Measurements from ENCODE around the gene UCP3. TPM values are rescaled to one million over a fixed set of nuclear protein-coding genes. Genes with fewer than 3 reads are reported as not detected.

Gene UCP3
- total and polyA plus RNA-seq, 2 of the 8 experiments (the other 6 are each of a cell fraction or from before 2014, with no cell fraction given) = 0.85 to 1.3 TPM

DNA sequence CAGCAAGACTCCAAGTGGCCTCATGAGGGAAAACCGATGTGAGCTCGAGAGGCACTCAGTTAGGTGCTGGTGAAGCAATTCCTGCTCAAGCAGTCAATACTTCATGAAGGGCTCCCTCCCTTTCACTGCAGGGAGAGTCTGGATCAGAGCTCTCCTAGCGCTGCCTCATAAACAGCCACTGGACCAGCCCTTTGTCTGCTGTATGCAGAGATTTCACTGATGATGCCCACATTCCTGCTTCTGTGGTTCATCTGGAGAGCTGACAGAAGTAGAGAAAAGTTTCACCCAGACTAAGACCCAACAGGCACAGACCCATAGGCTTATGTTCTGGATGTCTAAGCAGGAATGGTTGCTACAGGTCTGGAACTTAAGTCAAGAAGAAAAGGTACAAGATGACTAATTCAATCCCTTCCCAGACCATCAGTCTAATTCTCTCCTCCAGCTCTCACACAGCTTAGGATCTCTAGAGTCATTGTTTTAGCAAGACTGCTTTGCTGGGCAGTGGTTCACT, 30.3 kb downstream of the UCP3 start (continued):
- TF ChIP-seq, protein P1, sequence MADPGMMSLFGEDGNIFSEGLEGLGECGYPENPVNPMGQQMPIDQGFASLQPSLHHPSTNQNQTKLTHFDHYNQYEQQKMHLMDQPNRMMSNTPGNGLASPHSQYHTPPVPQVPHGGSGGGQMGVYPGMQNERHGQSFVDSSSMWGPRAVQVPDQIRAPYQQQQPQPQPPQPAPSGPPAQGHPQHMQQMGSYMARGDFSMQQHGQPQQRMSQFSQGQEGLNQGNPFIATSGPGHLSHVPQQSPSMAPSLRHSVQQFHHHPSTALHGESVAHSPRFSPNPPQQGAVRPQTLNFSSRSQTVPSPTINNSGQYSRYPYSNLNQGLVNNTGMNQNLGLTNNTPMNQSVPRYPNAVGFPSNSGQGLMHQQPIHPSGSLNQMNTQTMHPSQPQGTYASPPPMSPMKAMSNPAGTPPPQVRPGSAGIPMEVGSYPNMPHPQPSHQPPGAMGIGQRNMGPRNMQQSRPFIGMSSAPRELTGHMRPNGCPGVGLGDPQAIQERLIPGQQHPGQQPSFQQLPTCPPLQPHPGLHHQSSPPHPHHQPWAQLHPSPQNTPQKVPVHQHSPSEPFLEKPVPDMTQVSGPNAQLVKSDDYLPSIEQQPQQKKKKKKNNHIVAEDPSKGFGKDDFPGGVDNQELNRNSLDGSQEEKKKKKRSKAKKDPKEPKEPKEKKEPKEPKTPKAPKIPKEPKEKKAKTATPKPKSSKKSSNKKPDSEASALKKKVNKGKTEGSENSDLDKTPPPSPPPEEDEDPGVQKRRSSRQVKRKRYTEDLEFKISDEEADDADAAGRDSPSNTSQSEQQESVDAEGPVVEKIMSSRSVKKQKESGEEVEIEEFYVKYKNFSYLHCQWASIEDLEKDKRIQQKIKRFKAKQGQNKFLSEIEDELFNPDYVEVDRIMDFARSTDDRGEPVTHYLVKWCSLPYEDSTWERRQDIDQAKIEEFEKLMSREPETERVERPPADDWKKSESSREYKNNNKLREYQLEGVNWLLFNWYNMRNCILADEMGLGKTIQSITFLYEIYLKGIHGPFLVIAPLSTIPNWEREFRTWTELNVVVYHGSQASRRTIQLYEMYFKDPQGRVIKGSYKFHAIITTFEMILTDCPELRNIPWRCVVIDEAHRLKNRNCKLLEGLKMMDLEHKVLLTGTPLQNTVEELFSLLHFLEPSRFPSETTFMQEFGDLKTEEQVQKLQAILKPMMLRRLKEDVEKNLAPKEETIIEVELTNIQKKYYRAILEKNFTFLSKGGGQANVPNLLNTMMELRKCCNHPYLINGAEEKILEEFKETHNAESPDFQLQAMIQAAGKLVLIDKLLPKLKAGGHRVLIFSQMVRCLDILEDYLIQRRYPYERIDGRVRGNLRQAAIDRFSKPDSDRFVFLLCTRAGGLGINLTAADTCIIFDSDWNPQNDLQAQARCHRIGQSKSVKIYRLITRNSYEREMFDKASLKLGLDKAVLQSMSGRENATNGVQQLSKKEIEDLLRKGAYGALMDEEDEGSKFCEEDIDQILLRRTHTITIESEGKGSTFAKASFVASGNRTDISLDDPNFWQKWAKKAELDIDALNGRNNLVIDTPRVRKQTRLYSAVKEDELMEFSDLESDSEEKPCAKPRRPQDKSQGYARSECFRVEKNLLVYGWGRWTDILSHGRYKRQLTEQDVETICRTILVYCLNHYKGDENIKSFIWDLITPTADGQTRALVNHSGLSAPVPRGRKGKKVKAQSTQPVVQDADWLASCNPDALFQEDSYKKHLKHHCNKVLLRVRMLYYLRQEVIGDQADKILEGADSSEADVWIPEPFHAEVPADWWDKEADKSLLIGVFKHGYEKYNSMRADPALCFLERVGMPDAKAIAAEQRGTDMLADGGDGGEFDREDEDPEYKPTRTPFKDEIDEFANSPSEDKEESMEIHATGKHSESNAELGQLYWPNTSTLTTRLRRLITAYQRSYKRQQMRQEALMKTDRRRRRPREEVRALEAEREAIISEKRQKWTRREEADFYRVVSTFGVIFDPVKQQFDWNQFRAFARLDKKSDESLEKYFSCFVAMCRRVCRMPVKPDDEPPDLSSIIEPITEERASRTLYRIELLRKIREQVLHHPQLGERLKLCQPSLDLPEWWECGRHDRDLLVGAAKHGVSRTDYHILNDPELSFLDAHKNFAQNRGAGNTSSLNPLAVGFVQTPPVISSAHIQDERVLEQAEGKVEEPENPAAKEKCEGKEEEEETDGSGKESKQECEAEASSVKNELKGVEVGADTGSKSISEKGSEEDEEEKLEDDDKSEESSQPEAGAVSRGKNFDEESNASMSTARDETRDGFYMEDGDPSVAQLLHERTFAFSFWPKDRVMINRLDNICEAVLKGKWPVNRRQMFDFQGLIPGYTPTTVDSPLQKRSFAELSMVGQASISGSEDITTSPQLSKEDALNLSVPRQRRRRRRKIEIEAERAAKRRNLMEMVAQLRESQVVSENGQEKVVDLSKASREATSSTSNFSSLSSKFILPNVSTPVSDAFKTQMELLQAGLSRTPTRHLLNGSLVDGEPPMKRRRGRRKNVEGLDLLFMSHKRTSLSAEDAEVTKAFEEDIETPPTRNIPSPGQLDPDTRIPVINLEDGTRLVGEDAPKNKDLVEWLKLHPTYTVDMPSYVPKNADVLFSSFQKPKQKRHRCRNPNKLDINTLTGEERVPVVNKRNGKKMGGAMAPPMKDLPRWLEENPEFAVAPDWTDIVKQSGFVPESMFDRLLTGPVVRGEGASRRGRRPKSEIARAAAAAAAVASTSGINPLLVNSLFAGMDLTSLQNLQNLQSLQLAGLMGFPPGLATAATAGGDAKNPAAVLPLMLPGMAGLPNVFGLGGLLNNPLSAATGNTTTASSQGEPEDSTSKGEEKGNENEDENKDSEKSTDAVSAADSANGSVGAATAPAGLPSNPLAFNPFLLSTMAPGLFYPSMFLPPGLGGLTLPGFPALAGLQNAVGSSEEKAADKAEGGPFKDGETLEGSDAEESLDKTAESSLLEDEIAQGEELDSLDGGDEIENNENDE (IDR thresholded peaks at IDR 0.05; ENCODE audit: insufficient replicate concordance, low read length) = no peak
- TF ChIP-seq HDAC6 (IDR thresholded peaks at IDR 0.05; ENCODE audit: low read depth, low read length) (no peak), BRCA1 (IDR thresholded peaks at IDR 0.05; ENCODE audit: low read depth, low read length) (no peak), SP1 (IDR thresholded peaks at IDR 0.05; ENCODE audit: low read depth, low read length) (no peak), SAP30 (IDR thresholded peaks at IDR 0.05; ENCODE audit: insufficient read depth, insufficient replicate concordance, low read length) (no peak), CREB1 (IDR thresholded peaks at IDR 0.05) (no peak), TEAD4 (IDR thresholded peaks at IDR 0.05; ENCODE audit: low read depth, low read length) (no peak), BCL11A (IDR thresholded peaks at IDR 0.05; ENCODE audit: low read depth in 2 of 2, low read length in 2 of 2) (no peak), RNF2 (IDR thresholded peaks at IDR 0.05; ENCODE audit: borderline replicate concordance, low read depth, low read length, missing control alignments, poor library complexity, severe bottlenecking) (no peak)

All from H1 (cell line).